Measurements from ENCODE around the gene PKHD1.

- TF ChIP-seq CTCF (conservative IDR thresholded peaks at IDR 0.05; ENCODE audit: low read depth, low read length), result no peak
- no peak for TF ChIP-seq EZH2 (IDR thresholded peaks at IDR 0.05; ENCODE audit: low read length, unreplicated experiment)
- TF ChIP-seq EZH2phosphoT487 (IDR thresholded peaks at IDR 0.05; ENCODE audit: borderline replicate concordance, low read length), result no peak
Measured at GRCh38 chr6:51813904-51814303, 273.5 kb downstream of the PKHD1 start.
